ENCODE results near the gene FBXL19.
"Not testable (repeated sequence)": the region's sequence is repeated elsewhere in the genome, so short reads cannot be mapped to it uniquely, and the experiment has no call there.

GRCh38 chr16:30891043-30891823 is 32.1 kb upstream of the FBXL19 start:
- not testable (repeated sequence) for TF ChIP-seq POLR2AphosphoS5 (IDR thresholded peaks at IDR 0.05); CTCF (IDR thresholded peaks at IDR 0.05; ENCODE audit: poor library complexity, severe bottlenecking); TAF1 (IDR thresholded peaks at IDR 0.05; ENCODE audit: low read depth); EZH2 (IDR thresholded peaks at IDR 0.05; ENCODE audit: borderline replicate concordance, insufficient read depth, low read length, poor library complexity, severe bottlenecking); RAD21 (conservative IDR thresholded peaks at IDR 0.05); MXI1 (conservative IDR thresholded peaks at IDR 0.05; ENCODE audit: poor library complexity, severe bottlenecking)

Data from neural cell (in vitro differentiated cells).